Endothelial cell of hepatic sinusoid (primary cell): ENCODE measurements around the gene SLC35G1.

Experiments used
- in situ Hi-C: cut with HindIII; loops from 2 replicates; pipeline ENCODE4 v1.10.0; 2017; ENCODE audit warnings: low sequenced_read_pairs

Gene SLC35G1

DNA sequence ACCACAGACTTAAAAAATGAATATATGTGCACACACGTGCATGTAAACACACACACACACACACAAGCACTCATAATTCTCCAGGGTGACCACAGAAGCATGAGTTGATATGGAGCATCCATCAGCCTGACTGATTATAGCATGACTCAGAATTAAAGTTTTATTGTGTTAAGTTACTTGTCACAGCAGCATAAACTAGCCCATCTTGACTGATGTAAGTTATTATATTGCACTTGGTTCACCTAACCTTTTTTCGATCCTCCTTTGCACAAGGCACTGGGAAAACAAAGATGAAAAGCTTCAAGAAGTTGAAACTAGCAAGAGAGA is 18.8 kb upstream of the SLC35G1 start:
- in situ Hi-C loops: no loop called here

- in situ Hi-C loops: no loop called here
Observed at GRCh38 chr10:93876381-93876780, 17.4 kb upstream of the SLC35G1 start.

DNA sequence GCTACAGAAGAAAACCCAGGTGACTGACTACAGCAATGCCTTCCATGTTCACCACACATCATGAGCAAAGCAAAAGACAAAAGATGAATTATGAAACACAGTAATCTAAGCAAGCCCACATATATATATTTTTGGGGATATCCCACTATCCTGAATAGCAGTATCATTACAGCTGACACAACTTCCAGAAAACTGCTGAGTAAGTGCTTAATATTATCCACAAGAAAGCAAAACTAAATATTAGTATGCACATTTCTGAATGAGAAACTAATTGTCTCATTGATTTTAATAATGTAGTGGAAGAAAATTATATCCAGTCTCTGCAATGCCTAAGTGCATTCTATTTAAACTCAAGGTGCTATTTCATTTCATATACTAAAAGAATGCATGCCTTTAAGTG is 14.5 kb upstream of the SLC35G1 start:
- in situ Hi-C loops: no loop called here

DNA sequence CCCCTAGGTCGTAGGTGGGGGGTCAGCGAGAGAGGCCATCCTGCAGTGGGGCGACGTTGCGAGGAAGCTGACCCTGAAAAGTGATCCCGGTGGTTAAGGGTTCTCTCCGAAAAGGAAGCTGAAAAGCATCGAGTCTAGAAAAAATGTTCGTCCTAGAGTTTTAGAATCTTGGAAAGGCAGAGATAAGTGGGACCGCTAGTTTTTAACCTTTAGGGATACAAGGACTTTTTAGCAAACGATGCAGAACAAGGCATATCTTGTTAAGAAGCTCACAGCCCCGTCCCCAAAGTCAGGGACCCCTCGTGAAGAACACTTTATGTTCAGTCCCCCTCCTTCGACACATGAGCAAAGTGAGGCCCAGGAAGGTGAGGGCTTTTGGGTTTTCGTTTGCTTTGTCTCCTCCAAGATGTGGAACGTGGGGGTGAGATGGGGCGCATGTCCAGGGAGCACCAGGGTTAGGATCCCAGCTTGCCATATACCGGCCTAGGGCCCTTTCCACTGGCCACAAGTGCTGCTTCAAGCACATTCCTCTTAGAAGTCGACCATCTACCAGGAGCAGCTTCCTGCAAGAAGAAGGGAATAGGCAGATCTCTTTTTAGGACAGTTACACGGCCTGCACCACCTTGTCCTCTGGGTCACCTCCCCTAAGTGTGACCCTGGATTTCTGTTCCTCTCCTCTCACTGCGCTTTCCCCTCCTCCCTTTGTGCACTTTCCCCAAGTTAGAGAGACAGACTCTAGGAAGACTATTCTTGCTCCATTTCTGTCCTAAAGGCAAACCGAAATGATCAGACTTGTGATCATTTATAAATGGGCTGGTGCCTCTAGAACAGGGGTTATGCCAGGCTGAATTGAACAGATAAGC is 969 bp downstream of the SLC35G1 start:
- in situ Hi-C loops: loop anchor here (5.0 kb wide), 1 partner anchor 92 kb away; no protein-coding TSS in a partner anchor

GRCh38 chr10:93897070-93897780 is 3.4 kb downstream of the SLC35G1 start:
- in situ Hi-C loops: loop anchor here (5.0 kb wide), 1 partner anchor 95 kb away; no protein-coding TSS in a partner anchor

GRCh38 chr10:93899109-93899508 is 5.3 kb downstream of the SLC35G1 start:
- in situ Hi-C loops: loop anchor here (5.0 kb wide), 1 partner anchor 97 kb away; no protein-coding TSS in a partner anchor

DNA sequence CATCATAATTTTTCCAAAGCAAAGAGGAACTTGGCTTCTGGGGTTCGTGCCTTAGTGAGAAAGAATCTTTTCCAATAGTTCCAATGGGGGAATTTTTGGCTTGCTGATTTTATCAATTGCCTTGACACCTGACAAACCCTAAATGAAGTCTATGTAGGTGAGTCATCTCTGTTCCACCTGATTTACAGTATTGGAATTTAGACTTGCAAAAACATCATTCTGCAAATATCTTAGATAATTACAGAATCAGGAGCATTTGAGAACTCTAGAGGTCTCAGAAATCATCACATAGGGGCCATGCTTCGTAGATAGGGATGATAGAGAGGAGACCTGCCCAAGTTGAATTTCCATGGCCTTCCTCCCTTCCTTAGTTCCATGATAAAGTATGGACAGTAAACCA is 9.3 kb downstream of the SLC35G1 start:
- in situ Hi-C loops: no loop called here

DNA sequence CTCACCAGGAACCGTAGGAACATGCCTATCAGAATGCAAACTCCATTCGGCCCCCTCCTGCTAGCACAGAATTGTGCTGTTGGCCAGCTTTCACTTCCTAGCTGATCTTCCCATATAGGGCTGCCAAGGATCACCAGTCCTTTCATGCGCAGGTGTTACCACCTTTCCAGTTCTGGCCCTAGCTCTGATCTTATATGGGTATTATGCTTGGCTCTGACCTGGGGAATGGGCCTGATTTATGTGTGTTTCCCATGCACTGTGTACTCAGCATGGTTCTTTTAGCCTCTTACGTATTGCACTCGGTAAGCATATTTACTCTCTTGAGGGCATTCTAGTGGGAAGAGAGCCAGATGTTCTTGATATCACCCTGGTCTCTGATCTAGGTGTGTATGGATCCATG is 11.1 kb downstream of the SLC35G1 start:
- in situ Hi-C loops: no loop called here

DNA sequence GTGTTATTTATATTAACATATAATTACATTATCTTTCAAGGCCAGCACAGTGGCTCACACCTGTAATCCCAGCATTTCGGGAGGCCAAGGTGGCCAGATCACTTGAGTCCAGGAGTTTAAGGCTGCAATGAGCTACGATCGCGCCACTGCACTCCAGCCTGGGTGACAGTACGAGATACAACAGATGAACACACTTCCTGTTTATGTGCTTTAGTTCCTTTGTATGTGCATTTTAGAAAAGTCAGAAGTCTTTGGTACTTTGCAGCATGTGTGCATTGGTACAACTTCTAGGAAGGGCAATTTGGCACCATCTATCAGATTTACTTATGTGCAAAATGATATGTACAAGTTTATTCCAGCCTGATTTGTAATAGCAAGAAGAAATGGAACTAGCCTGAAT is 13.3 kb downstream of the SLC35G1 start:
- in situ Hi-C loops: no loop called here

DNA sequence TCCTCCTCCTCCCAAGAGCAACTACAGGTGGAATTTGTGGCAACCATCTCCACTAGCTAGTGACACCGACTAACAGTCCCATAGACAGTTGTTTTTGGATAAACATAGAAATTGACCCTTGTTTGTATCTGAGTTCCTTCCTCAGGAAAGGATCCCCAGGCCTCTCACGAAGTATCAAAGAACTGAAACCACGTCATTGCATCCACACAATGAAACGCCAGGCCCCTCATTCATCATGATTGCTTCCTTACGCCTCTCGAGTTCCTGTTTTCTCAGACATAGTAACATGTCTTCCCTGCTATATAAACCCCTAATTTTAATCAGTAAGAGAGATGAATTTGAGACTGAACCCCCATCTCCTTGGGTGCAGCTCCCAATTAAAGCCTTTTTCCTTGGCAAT is 18.1 kb downstream of the SLC35G1 start:
- in situ Hi-C loops: no loop called here

GRCh38 chr10:93912444-93912843 is 18.7 kb downstream of the SLC35G1 start:
- in situ Hi-C loops: no loop called here

GRCh38 chr10:93913706-93914105 is 19.9 kb downstream of the SLC35G1 start:
- in situ Hi-C loops: no loop called here

DNA sequence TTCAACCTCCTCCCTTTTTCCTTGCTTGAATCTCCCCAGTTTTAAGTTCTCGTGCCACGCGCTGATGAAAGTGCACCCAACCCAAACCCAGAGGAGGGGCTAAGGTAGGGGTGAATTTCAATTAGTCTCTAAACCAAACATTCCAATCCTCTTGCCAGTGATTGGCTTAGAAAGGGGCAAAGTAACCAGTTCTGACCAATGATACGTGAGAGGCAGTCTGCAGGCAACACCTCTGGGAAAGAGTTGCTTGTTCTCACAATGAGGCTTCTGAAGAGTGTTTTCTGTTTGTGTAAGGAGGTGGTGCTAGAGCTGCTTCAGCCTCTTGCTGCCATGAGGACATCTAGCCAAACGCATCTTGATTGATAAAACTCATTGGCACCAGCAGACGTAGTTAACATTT is 21.8 kb downstream of the SLC35G1 start:
- in situ Hi-C loops: no loop called here

GRCh38 chr10:93916257-93917063 is 22.7 kb downstream of the SLC35G1 start:
- in situ Hi-C loops: no loop called here

DNA sequence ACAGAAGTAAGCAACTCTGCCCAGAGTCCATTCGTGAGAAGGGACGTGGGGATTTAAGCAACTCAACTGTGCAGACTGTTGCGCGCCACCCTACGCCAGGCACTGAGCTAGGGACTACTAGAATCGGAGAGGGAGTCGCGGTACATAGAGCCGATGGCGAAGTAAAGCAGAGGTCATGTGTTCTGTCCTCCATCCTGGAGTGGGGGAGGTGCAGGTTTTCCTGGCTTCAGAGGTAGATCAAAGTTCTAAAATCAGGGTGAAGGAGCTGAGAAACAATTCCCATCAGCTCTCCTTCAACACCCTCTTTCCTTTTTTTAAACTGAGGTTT is 23.2 kb downstream of the SLC35G1 start:
- in situ Hi-C loops: no loop called here

GRCh38 chr10:93917821-93918220 is 24.0 kb downstream of the SLC35G1 start:
- in situ Hi-C loops: no loop called here

GRCh38 chr10:93921338-93921737 is 27.6 kb downstream of the SLC35G1 start:
- in situ Hi-C loops: no loop called here

DNA sequence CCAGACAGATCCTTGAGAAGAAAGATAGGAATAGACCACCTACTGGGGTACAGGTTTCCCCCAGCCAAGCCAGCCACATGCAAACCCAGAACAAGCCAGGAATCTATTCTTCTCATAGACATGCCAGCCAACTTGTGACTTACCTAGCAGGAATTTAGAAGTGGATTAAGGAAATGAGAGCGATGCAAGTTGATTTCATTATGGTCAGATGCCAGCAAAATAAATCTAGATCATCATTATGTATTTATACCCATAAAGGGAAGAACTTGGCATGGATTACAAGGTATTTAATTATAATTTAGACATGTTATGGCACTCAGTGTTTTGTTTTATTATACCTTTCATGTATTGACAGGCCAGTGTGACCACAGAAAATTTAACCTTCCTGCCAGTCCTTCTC is 32.8 kb downstream of the SLC35G1 start:
- in situ Hi-C loops: no loop called here

- in situ Hi-C loops: no loop called here
Observed at GRCh38 chr10:93938140-93938539, 44.4 kb downstream of the SLC35G1 start.

- in situ Hi-C loops: no loop called here
Observed at GRCh38 chr10:93940881-93941280, 47.1 kb downstream of the SLC35G1 start.

DNA sequence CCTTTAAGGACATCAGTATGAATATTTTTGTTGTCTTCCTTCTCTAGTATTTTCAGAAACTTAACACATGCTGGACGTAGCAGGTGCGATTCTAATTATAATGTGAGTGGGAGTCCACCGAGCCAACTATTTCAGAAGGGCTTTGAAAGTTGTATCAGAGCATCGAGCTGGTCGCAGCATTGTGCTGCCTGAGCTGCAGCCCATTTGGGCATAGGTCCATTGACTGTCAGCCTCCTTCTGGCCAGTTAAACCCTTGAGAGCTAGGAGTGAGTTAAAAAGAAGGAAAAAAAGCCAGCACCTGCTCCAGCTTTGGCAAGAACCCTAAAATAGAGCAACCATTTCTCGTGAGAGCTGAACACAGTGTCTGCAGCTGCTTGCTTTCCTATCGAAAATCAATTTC is 47.8 kb downstream of the SLC35G1 start:
- in situ Hi-C loops: no loop called here

- in situ Hi-C loops: no loop called here
Observed at GRCh38 chr10:93945819-93946218, 52.0 kb downstream of the SLC35G1 start.
